GM18867 (cell line): ENCODE results near the gene KRTAP4-16.
"Not testable (repeated sequence)": the region's sequence is repeated elsewhere in the genome, so short reads cannot be mapped to it uniquely, and the experiment has no call there.

Experiments used
- ATAC-seq: cut with Tn5 transposase; IDR thresholded peaks from one replicate; pipeline ENCODE4 v1.9.1; 2021; ENCODE audit warnings: mild to moderate bottlenecking, moderate library complexity; ENCODE audit not compliant: unreplicated experiment

The KRTAP4-16 gene

GRCh38 chr17:41076788-41077187 lies 25.2 kb downstream of the KRTAP4-16 start:
- ATAC-seq: no peak

- ATAC-seq: no peak
These were observed 28.3 kb downstream of the KRTAP4-16 start for GRCh38 chr17:41073676-41074075.

GRCh38 chr17:41071606-41072360 lies 30.2 kb downstream of the KRTAP4-16 start:
- no peak for ATAC-seq

GRCh38 chr17:41069031-41069430 lies 33.0 kb downstream of the KRTAP4-16 start:
- ATAC-seq: no peak

GRCh38 chr17:41067281-41067680 lies 34.7 kb downstream of the KRTAP4-16 start:
- no peak for ATAC-seq

GRCh38 chr17:41065829-41066624 lies 36.0 kb downstream of the KRTAP4-16 start, which contains the start of gene KRTAP2-4:
KRTAP2-4 (minus strand) TSS chr17:41065879; CDS start chr17:41065845, 34 bp downstream.
- ATAC-seq: no peak

GRCh38 chr17:41065016-41065689 lies 36.9 kb downstream of the KRTAP4-16 start:
- ATAC-seq: not testable (repeated sequence)

- no peak for ATAC-seq
These were observed 37.7 kb downstream of the KRTAP4-16 start for GRCh38 chr17:41064301-41064700.

- no peak for ATAC-seq
These were observed 38.6 kb downstream of the KRTAP4-16 start for GRCh38 chr17:41063449-41063848.

- no peak for ATAC-seq
These were observed 40.0 kb downstream of the KRTAP4-16 start for GRCh38 chr17:41061964-41062363.

GRCh38 chr17:41060052-41060604 lies 41.9 kb downstream of the KRTAP4-16 start, which contains the start of gene KRTAP2-3:
KRTAP2-3 (minus strand) TSS chr17:41060114; CDS start chr17:41060050, 64 bp downstream.
- ATAC-seq: no peak

- not testable (repeated sequence) for ATAC-seq
These were observed 42.5 kb downstream of the KRTAP4-16 start for GRCh38 chr17:41059276-41060051.

- ATAC-seq: no peak
These were observed 43.3 kb downstream of the KRTAP4-16 start for GRCh38 chr17:41058741-41059140.

GRCh38 chr17:41057547-41057946 lies 44.5 kb downstream of the KRTAP4-16 start:
- ATAC-seq: no peak

- not testable (repeated sequence) for ATAC-seq
These were observed 46.9 kb downstream of the KRTAP4-16 start, which contains the start of gene KRTAP2-2 for GRCh38 chr17:41055130-41055529. KRTAP2-2 (minus strand) TSS chr17:41055230; CDS start chr17:41055211, 19 bp downstream.

GRCh38 chr17:41054556-41054955 lies 47.5 kb downstream of the KRTAP4-16 start:
- not testable (repeated sequence) for ATAC-seq

- no peak for ATAC-seq
These were observed 48.0 kb downstream of the KRTAP4-16 start for GRCh38 chr17:41054025-41054424.

- no peak for ATAC-seq
These were observed 49.4 kb downstream of the KRTAP4-16 start for GRCh38 chr17:41052566-41052965.
